GM18517 (cell line): Measurements from ENCODE around the gene SLC7A14.

Experiments
- ATAC-seq: cut with Tn5 transposase; IDR thresholded peaks from one replicate; pipeline ENCODE4 v1.9.1; 2021; ENCODE audit warnings: mild to moderate bottlenecking, moderate library complexity; ENCODE audit not compliant: unreplicated experiment

Gene SLC7A14

GRCh38 chr3:170432416-170432815 is 153.5 kb downstream of the SLC7A14 start:
- ATAC-seq = no peak

DNA sequence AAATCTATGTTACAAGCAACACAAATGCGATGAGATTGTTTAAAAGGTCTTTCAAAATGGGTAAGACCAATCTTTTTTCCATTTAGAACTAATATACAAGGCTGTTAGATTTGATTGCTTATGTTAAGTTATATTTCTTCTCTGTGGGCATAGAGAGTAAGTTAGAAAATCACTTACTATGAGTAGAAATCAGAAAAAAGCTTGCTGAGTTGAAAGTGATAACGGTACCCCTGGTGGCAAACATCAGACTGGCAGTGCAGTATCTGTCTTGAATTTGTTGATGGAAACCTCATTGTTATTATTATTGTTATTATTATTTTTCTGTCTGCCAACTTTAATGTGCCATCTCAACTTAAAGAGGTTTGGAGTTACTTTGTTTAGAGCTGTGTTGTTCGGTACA is 154.8 kb downstream of the SLC7A14 start:
- ATAC-seq = no peak

DNA sequence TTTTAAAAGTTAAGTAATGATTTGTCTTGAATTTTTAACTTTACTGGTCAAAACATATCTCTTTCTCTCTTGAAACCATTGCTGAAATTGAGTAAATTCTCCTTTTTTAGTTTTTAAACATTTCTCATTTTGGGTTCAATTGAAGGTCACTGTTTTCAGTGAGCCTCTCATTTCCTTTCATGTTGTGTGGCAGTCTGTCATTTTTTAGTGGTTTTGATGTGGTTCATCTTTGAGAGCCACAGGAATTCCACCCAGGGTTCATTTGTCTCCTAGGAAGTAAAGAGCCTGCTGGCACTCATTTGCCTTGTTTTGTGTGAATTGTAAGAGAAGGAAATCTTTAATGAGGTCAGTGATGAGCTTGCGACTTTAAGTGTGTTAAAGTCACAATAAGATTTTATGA is 156.8 kb downstream of the SLC7A14 start:
- ATAC-seq = peak; percentile 74

- no peak for ATAC-seq
Measured at GRCh38 chr3:170428095-170428494, 157.8 kb downstream of the SLC7A14 start.

- ATAC-seq = no peak
Measured at GRCh38 chr3:170426240-170426797, 159.6 kb downstream of the SLC7A14 start.

GRCh38 chr3:170425491-170426239 is 160.2 kb downstream of the SLC7A14 start:
- no peak for ATAC-seq

DNA sequence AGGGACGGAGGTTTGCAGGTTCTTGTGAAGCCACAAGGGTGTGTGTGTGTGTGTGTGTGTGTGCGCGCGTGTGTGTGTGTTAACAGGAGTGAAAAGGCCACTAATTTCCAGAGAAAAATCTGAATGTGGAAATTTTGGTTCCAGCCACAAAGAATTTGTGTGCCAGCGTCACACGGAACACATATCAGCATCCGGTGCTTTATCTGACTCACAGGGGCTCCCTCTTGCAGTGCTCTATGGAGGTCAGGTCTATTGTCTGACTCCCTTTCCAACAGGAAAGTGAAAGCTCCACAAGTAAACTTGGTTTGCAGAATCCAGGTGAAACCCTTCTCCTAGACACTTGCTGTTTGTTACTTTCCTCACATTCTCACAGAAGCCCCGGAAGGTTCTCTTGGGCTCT is 161.0 kb downstream of the SLC7A14 start:
- ATAC-seq = no peak

GRCh38 chr3:170423001-170423615 is 162.8 kb downstream of the SLC7A14 start:
- no peak for ATAC-seq

DNA sequence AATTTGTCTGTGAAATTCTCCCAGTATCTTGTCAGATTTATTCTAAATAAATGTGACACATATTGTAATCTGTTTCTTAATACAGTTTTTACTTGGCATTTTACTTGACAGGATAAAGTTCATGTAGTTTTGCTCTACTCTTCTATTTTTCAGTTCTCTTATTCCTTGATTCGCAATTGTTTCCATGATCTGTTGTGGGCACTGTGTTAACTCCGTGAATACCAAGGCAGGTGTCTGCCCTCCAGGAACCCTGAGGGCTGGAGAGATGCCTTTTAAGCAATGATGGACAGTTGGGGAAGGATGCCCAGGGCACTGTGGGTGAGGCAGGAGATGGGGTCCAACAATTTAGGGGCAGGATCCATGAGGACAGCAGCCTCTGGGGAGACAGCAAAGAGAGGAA is 164.1 kb downstream of the SLC7A14 start:
- no peak for ATAC-seq

- no peak for ATAC-seq
Measured at GRCh38 chr3:170421111-170421641, 164.7 kb downstream of the SLC7A14 start.

GRCh38 chr3:170420307-170420821 is 165.5 kb downstream of the SLC7A14 start:
- no peak for ATAC-seq

- no peak for ATAC-seq
Measured at GRCh38 chr3:170419557-170420087, 166.3 kb downstream of the SLC7A14 start.

DNA sequence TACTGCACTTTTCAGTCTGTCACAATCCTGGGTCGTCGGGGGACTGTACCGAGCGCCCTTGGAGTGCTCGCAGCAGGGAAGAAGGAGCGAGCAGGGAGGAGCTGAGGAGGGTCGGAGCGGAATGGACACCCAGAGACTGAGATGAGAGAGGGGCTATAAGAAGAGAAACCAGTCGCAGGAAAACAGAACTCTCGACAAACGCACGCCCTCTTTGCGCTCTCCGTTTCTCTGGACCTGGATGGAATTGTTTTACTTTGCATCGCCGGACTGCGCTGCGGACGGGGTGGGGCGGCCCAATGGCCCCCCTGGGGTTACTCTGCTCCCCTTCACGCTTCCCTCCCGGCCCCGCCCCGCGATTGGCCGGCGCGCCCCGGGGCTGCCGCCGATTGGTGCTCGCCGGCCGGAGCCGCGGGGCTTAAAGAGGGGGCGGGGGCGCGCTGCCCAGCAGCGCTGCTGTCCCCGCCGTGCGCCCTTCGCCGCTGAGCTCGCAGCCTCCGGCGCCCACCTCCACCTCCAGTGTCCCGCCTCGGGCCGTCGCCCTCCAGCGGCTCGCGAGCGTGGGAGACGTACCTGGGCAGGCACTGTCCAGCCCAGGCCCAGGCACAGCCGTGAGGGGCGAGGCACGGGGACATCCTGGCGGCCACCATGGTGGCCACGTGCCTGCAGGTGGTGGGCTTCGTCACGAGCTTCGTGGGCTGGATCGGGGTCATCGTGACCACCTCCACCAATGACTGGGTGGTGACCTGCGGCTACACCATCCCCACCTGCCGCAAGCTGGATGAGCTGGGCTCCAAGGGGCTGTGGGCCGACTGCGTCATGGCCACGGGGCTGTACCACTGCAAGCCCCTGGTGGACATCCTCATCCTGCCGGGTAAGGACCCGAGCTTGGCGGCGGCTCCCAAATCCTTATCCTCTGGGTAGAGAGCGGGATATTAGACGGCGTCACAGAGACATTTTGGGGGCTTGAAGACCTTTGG is 167.2 kb downstream of the SLC7A14 start, which contains the start of gene CLDN11:
TSS of gene CLDN11 (plus strand) at position 447 of the 977 bp plus-strand sequence. CDS start at position 646, 199 bp downstream.
- no peak for ATAC-seq

GRCh38 chr3:170417090-170417489 is 168.8 kb downstream of the SLC7A14 start:
- ATAC-seq = no peak

DNA sequence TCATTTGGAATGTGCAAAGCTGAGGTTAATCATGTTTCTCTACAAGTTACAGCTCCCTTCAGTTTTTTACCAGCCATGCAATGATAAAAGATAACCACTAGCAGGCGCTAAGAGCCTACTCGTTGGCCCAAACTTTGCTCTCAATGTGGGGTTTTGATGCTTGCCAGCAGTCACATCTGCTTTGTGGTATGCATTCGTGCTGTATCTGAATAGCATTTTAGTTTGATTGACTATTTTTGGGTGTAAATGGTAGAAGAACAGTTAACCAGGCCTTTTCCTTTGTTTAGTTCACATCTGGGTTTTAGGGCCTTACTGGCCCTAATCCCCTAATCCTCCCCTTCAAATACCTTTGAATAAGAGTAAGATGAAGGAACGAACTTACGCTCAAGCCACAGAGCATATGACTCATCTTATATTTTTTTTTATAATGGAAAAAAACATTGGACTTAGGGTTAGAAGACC is 171.6 kb downstream of the SLC7A14 start:
- peak; percentile 58 for ATAC-seq

DNA sequence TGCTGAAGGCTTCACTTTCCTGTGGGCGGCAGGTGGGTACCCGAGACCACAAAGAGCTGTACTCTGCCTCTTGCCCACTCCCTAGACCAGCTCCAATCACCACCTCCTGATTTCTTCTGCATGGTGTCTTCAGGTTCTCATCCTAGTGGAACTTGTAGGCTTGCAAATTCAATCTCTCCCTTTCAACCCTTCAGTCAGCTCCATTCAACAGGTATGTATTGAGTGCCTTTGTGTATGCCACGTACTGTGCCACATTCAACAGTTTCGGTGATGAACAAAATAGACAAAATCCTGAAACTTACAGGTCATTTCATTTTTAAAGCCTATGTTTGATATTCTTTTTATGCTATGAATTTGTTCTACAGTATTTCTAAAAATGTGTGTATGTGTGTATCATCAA is 172.6 kb downstream of the SLC7A14 start:
- ATAC-seq = no peak

- ATAC-seq = no peak
Measured at GRCh38 chr3:170410428-170411029, 175.3 kb downstream of the SLC7A14 start.
